SK-N-SH treated with all-trans-retinoic acid at 6 μM for 48 hours (cell line): Measurements from ENCODE around the gene MED15.
"Not testable (repeated sequence)": the region's sequence is repeated elsewhere in the genome, so short reads cannot be mapped to it uniquely, and the experiment has no call there.

ENCODE experiments used
- PATZ1 ChIP-seq: fragments of 250-450 bp; sonication (Bioruptor Pico); IDR thresholded peaks from 2 replicates; pipeline ENCODE4 v1.8.0; 2020; ENCODE audit warnings: mild to moderate bottlenecking, moderate library complexity, borderline replicate concordance
- ZNF8 ChIP-seq: fragments of 450-650 bp; formaldehyde crosslinking; IDR thresholded peaks from 2 replicates; pipeline ENCODE4 v1.5.0; 2020; ENCODE audit warnings: mild to moderate bottlenecking, moderate library complexity

DNA sequence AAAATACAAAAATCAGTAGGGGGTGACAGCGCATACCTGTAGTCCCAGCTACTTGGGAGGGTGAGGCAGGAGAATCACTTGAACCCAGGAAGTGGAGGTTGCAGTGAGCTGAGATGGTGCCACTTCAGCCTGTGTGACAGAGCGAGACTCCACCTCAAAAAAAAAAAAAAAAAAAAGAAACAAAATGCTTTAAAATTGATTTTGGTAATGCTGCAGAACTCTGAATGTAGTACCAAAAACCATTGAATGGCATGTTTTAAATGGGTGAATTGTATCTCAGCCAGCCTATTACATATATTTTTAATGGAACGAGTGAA is 37.9 kb downstream of the MED15 start:
- TF ChIP-seq PATZ1 (CRISPR knock-in tag); ZNF8: not testable (repeated sequence)
